Measurements from ENCODE around the gene TCF25. TPM values are rescaled to one million over a fixed set of nuclear protein-coding genes. Genes with fewer than 3 reads are reported as not detected.

TCF25 gene
- total and polyA plus RNA-seq, 2 experiments from 2014 or later: 95.4 to 143 TPM

GRCh38 chr16:89931305-89931896, 58.0 kb downstream of the TCF25 start:
- H3K27me3 ChIP-seq (ENCODE audit: insufficient read depth): no peaks in the 10 kb centered on the region
- Mint-ChIP-seq H3K27ac (no peak overlapping the region), H3K4me3 (no peak overlapping the region), H3K9me3 (no peaks in the 10 kb centered on the region; the same call in 2 of the 3 replicates), H3K36me3 (ENCODE audit: low read depth) (peaks cover 37% of the 10 kb centered on the region), H3K27me3 (ENCODE audit: insufficient read depth, low read depth, poor library complexity) (peaks cover 10% of the 10 kb centered on the region), H3K4me1 (no peaks in the 10 kb centered on the region)
- H4K20me1 ChIP-seq (replicated peaks; ENCODE audit: insufficient read depth): peaks cover 20% of the 10 kb centered on the region
- peaks cover 19% of the 10 kb centered on the region for H3K79me2 ChIP-seq (replicated peaks; ENCODE audit: insufficient read depth)
- no peaks in the 10 kb centered on the region for H3K4me1 ChIP-seq (ENCODE audit: insufficient read depth)
- no peak overlapping the region for H3K4me3 ChIP-seq
- no peak overlapping the region for H2AFZ ChIP-seq
- no peak overlapping the region for H3K4me2 ChIP-seq
- TF ChIP-seq REST (IDR thresholded peaks at IDR 0.05; ENCODE audit: unreplicated experiment) (no peak), ZNF462 (CRISPR knock-in tag; IDR thresholded peaks at IDR 0.05) (no peak), ZNF114 (CRISPR knock-in tag; IDR thresholded peaks at IDR 0.05) (no peak), ZNF331 (CRISPR knock-in tag; IDR thresholded peaks at IDR 0.05; ENCODE audit: low read depth) (no peak), NANOG (IDR thresholded peaks at IDR 0.05; ENCODE audit: borderline replicate concordance) (no peak), EZH2 (IDR thresholded peaks at IDR 0.05; ENCODE audit: low read depth, unreplicated experiment) (no peak), STAT1 (IDR thresholded peaks at IDR 0.05; ENCODE audit: unreplicated experiment) (no peak), CREB1 (CRISPR knock-in tag; IDR thresholded peaks at IDR 0.05; ENCODE audit: low read depth) (no peak), ETS1 (IDR thresholded peaks at IDR 0.05) (no peak), POLR2AphosphoS5 (IDR thresholded peaks at IDR 0.05; ENCODE audit: low read depth) (no peak), CTCF (conservative IDR thresholded peaks at IDR 0.05; ENCODE audit: low read depth in 2 of 2) (no peak), EZH2phosphoT487 (IDR thresholded peaks at IDR 0.05; ENCODE audit: unreplicated experiment) (no peak), JUNB (IDR thresholded peaks at IDR 0.05; ENCODE audit: unreplicated experiment) (no peak)
- ATAC-seq: no peak
- peaks cover 13% of the 10 kb centered on the region for H3F3A ChIP-seq (replicated peaks; ENCODE audit: low read depth)
- no peak overlapping the region for H3K27ac ChIP-seq (ENCODE audit: low read depth)
- no peak for DNase-seq (ENCODE audit: low spot score)
- no peaks in the 10 kb centered on the region for H3K9me2 ChIP-seq (ENCODE audit: insufficient read depth)
- peaks cover 12% of the 10 kb centered on the region for H3K36me3 ChIP-seq (ENCODE audit: insufficient read depth)

Measured in GM23338 (cell line).